A549 (cell line): ENCODE data around the gene FHAD1.

ENCODE experiments used
- BHLHE40 ChIP-seq: IDR thresholded peaks from 2 replicates; pipeline ENCODE4 v1.6.1; 2012; ENCODE audit warnings: low read depth, low read length, inconsistent platforms
- CTCF ChIP-seq: fragments of >200 bp; sonication (Bioruptor Twin); formaldehyde crosslinking; IDR thresholded peaks from 3 replicates; pipeline ENCODE4 v1.5.1; 2016
- EP300 ChIP-seq, 2 experiments: fragments of >200 bp; sonication (Bioruptor Twin); formaldehyde crosslinking; IDR thresholded peaks; 2 replicates in 1 of 2; 3 replicates in 1 of 2; pipeline ENCODE4 v1.6.1; 2016 to 2017
- HOXA7 ChIP-seq: fragments of 250-450 bp; sonication (Bioruptor Pico); IDR thresholded peaks from 2 replicates; pipeline ENCODE4 v1.5.0; 2020; ENCODE audit warnings: mild to moderate bottlenecking, moderate library complexity
- POLR2A ChIP-seq: IDR thresholded peaks from 2 replicates; pipeline ENCODE4 v1.6.1; 2012; ENCODE audit warnings: mild to moderate bottlenecking, low read length
- RAD21 ChIP-seq, 2 experiments: fragments of >200 bp in 1 of 2; sonication (Bioruptor Twin) in 1 of 2; formaldehyde crosslinking in 1 of 2; IDR thresholded peaks in 1 of 2; conservative IDR thresholded peaks in 1 of 2; 2 replicates in 1 of 2; 3 replicates in 1 of 2; pipeline ENCODE4 v1.6.1; 2012 to 2018; ENCODE audit warnings: inconsistent platforms in 1 of 2
- SREBF2 ChIP-seq: fragments of 450-650 bp; IDR thresholded peaks from 2 replicates; pipeline ENCODE4 v1.6.1; 2014; ENCODE audit warnings: mild to moderate bottlenecking, moderate library complexity

DNA sequence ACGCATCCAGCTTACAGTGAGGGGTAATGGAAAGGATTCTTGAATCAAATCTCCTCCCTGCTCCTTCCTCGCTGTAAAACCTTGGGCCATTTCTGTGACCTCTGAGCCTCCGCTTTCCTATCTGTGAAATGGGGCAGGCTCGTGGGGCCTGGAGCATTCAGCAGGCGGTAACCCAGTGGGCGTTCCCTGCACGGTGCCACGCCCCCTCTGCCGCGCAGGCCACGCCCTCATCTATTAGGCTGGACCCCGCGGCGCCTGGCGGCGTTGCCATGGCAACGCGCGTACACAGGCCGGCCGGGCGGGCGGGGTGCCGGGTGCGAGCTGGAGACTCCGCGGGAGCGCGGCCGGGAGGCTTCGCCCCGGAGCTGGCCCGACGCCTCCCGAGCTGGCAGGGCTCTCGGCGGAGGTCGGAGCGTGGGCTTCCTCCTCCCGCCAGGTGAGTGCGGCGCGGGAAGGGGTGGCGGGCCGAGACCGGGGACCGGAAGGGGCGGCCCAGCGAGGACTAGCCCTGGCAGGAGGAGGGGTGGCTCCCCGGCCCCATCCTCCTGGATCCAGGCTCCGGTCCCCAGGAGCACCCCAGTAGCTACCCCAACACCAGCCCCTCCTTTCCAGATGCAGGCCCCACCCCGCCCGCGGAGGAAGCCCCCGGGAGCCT lies at the start of gene FHAD1:
- no peak for TF ChIP-seq CTCF
- TF ChIP-seq HOXA7 (CRISPR knock-in tag) = no peak
- TF ChIP-seq SREBF2 = no peak
- no peak for TF ChIP-seq POLR2A
- TF ChIP-seq BHLHE40 = no peak
- TF ChIP-seq RAD21 (conservative IDR thresholded peaks at IDR 0.05 in 1 of 2, IDR thresholded peaks at IDR 0.05 in 1 of 2) = no peak
- TF ChIP-seq EP300 (IDR thresholded peaks at IDR 0.05) = no peak
